Hematopoietic multipotent progenitor cell treated with erythropoietin and hydrocortisone succinate and interleukin-3 and kit ligand, for 15 days (in vitro differentiated cells): ENCODE measurements around the gene ESR2.
"Not testable (repeated sequence)": the region's sequence is repeated elsewhere in the genome, so short reads cannot be mapped to it uniquely, and the experiment has no call there.

Experiments
- DNase-seq: peaks from one replicate; pipeline ENCODE4 v3.0.0-alpha.2; 2015; ENCODE audit warnings: low spot score

ESR2 gene

DNA sequence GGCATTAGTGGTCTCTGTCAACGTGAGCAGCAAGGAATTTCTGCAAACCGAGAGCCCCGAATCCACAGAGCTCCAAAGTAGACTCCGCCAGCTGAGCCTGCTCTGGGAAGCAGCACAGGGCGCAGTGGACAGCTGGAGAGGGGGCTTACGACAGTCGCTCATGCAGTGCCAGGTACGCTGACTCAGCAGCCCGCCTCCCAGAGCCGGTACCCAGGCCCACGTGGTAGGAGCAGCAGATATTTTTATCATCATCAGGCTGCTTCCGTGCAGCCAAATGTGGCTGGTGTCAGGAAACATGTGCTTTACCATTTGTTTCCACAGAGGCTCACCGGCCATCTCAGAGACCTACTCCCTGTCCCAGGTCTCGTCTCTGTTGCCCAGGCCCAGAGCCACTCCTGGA is 73.7 kb downstream of the ESR2 start:
- no peak for DNase-seq

DNA sequence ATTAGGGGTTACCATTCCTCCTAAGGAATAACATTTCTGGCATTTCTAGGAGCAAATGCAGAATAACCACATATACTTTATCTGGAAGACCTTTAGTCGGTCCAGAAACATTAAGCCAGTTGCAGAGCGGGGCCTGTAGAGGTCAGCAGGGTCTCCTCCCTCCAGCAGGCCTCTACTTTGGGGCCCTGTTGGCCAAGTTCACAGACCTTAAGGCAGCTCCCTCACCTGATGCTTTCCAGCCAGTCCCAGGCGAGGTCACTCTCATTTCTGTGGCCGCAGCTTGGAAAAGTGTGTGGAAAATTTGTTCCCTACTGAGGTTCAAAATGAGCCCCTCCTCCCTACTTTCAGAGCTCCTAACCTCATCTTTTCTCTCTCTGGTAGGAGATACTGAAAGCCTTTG is 74.1 kb downstream of the ESR2 start:
- DNase-seq = no peak

DNA sequence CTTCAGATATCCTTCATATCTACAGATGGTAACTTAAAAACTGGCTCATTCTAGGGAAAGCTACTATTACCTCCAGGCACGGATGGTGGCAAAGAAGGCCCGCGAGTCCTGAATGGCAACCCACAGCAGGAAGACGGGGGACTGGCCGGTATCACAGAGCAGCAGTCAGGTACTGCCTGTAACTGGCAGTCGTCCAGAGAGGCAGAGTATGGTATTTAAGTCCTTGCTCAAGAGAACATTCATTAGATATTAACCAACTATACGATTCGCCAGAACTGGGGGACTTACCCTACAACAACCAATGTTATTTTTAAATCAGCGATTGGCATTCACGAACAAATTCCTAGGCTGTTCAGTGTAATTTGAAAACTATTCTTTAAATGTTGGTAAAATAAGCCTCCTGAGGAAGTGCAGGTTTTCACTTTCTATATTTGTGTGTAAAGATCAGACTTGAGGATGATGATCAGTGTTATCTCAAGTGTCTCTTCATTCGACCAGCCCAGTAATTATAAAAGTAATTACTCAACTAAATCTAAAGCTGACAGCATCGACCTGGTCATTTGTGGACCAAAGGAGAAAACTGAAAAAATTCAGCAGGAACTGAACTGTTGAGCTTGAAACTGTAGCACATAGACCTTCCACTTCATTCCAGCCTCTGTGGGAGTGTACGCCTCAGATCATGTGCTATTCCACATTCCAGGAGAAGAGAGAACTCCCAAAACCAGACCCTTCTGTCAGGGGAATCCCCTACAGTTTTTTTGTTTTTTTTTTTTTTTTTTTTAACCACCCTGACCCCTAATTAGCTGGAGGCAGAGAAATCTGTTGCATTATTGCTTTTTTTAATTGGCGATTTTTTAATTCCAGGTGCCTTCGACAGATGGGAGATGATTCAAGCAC is 75.6 kb downstream of the ESR2 start:
- DNase-seq = no peak

DNA sequence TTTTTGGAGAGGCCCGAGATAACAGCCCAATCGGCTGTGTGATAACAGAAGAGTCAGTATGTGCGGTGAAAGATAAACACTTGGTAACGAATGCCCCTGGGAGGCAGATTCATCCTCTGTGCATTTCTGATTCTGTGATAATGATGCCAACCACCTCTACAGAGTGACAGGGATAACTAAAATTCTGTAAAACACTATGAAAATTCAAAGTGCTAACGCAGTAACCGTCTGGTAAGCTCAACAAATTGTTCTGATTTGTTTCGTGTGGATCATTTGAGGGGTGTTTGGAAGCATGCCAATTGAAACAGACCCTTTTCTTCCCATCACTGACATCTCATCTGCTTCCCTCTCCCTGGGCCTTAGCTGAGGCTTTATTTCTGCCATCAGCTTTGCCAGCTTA is 76.3 kb downstream of the ESR2 start:
- no peak for DNase-seq

DNA sequence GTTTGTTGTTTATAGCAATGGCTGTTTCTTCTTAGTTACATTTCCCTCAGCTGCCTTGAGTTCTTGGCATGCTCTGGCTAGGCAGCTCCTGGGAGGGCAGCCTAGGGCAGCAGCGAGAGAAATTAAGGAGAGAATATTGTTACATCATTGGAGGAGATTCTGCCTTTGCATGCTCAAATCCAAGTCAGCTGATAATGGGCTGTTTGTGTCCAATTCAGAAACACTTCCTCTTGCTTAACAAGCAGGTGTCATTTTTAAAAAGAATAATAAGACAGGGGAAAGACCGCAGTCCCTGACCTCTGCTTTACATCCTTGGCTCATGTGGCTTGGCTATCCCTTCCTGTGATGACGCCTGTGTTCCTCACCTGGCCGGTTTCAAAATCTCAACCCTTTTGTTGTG is 76.9 kb downstream of the ESR2 start:
- DNase-seq = no peak

DNA sequence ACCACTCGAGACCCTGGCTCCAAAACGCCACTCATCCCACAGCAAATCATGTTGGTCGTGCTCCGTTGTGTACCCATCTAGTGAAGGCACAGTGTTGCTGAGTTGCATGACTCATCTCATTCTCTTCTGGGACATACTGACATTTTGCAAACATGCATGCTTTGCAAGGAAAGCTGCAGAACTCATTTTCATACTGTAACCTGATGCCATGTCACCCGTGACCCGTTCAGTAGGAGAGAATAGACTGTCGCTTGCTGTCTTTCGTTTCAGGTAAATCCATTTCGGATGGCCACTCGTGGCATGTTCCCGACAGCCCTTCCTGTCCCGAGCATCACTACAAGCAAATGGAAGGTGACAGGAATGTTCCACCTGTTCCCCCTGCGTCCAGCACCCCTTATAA is 78.2 kb downstream of the ESR2 start:
- DNase-seq = no peak

DNA sequence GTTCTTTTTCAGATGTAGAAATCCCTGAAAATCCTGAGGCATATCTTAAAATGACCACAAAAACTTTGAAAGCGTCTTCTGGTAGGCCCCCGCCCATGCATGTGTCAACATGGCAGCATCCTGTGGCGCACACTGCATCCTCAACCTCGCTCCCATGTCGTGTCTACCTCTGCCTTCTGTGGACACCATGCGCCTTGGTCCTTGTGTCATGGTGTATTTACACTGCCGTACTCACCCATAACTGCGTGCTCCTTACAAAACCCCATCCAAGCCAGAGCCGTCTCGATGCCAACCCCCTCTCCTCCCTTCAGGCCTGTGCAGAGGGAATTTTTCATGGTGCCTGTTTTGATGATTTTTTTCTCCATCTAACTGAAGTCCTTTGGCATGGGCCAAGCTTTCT is 78.9 kb downstream of the ESR2 start:
- DNase-seq = no peak

DNA sequence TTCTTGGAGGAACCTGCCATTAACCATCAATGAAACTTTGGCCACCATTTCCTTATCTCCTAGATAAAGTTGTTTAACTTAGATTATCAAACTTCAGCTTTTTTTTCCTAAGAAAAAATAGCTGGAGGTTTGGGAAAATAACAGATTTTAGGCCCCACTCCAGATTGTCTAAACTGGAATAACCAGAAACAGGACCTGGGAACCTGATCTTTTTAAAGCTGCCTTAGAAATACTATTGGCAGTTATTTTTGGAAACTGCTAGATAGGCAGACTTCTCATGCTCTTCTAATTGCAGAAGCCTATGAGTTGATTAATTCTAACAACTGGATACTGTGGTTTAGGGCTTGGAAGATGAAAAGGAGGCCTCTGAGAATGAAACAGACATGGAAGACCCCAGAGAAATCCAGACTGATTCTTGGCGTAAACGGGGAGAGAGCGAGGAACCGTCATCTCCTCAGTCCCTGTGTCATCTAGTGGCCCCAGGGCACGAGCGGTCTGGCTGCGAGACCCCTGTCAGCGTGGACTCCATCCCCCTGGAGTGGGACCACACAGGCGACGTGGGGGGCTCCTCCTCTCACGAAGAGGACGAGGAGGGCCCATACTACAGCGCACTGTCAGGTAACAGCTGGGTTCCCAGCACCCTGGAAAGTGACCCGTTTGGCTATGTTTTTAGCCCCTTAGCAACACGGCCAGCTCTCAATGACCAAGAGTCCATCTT is 80.2 kb downstream of the ESR2 start:
- no peak for DNase-seq

DNA sequence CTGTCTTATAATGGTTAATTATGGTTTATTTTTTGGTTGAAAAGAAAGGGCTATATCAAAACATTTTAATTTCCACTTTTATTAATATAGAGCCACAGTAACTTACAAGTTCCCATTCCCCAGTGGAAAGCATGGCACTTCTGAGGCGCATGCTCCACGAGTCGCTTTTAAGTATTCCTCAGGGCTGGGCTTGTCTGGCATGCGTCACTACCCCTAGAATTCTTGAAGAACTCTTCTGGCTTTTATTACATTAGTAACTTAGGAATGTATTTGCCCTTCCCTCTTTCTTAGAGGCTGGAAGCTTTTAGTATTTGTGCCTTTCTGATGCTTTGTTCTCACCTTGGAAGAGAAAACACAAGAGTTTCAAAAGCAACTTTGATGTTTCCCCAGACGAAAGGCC is 81.1 kb downstream of the ESR2 start:
- no peak for DNase-seq

DNA sequence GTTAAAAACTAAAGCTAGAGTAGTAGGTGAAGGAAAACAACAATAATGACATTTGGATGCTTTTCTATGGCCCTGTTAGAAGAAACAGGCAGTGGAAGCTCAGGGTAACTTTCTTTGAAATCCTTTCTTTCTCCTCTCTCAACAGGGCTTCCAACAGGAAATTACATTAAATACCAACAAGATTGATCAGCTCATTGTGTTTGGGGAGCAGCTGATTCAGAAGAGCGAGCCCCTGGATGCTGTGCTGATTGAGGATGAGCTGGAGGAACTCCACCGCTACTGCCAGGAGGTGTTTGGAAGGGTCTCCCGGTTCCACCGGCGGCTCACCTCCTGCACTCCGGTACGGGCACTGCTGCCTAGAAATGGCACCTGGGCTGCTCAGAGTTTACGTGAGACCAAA is 81.5 kb downstream of the ESR2 start:
- no peak for DNase-seq

DNA sequence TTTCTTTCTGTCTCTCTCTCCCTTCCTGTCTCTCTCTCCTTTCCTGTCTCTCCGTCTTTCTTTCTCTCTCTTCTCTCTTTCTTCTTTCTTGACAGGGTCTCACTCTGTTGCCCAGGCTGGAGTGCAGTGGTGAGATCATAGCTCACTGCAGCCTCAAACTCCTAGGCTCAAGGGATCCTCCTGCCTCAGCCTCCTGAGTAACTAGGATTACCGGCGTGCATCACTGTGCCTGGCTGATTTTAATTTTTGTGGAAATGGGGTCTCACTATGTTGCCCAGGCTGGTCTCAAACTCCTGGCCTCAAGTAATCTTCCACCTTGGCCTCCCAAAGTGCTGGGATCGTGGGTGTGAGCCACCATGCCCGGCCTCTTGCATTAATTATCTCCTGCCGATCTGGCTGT is 83.3 kb downstream of the ESR2 start:
- DNase-seq = not testable (repeated sequence)

DNA sequence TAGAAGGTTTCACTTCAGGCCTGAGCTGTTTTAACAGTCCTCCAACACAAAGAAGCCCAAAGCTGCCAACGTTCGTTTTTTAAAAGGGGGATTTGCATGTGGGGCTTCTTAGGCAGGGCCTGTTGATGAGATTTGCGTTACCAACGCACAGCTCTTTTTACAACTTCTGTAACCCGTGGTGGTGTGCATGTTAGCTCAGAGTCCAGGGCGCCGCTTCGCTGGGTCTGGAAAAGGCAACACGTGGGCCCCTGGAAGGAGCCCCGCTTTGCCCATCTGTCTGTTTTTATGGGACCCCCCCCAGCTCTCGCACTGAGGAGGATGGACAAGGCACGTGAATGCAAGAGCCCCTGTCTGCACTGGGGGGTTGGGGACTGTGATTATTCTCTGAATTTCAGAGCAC is 84.0 kb downstream of the ESR2 start:
- no peak for DNase-seq

DNA sequence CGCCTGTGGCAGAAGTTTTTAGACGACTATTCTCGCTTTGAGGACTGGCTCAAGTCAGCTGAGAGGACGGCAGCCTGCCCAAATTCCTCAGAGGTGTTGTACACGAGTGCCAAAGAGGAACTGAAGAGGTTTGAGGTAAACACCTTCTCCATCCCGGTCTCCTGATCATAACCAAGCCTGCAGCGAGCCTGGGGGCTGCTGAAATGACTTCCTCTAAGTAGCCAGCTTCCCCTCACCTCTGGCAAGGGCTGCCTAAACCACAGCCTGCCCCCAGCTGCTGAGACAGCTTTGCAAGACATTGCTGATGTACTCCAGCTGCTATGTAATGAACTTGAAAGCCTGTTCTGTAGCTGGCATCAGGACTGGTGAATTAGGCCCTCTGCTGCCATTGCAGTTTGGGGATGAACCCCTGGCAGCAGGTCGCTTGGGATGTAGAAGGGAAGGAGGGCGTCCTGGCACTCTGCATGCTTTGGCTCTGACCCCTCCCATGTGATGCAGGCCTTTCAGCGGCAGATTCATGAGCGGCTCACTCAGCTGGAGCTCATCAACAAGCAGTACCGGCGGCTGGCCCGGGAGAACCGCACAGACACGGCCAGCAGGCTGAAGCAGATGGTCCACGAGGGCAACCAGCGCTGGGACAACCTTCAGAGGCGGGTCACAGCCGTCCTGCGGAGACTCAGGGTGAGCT is 84.6 kb downstream of the ESR2 start:
- no peak for DNase-seq

DNA sequence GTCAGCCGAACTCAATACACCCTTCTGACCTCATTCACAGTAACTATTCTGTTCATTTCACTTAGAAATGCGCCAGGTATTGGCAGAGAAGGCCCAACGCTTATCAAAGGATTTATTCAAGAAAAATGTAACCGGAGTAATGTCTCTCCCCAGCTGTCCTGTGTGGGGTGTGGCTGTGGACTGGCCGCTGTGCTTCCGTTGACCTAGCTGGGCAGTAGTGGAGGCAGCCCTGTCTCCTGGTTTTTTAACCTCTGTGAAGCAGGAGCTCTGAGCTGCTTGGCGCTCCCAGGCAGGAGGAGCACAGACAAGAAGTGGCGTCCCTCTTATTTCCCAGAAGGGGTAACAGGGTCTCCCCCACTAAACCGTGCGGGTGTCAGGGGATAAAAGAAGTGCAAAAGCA is 85.2 kb downstream of the ESR2 start:
- DNase-seq = no peak

DNA sequence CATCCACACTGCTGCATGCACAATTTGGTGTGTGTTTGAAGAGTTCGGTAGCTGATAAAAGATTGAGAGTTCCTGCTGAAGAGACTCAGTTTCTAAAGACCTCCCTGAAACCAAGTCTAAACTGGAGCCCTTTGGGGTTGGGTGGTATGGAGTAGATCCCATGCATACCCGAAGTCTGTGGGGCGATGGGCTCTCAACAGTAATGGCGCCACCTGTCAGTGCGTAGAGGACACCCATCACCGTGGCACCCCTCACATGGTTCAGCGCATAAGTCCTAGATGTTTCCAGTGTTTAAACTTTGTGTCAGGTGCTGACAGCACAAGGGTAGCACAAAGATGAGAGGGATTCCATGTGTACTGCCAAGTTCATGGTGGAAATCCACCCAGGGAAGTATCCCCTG is 85.9 kb downstream of the ESR2 start:
- no peak for DNase-seq

DNA sequence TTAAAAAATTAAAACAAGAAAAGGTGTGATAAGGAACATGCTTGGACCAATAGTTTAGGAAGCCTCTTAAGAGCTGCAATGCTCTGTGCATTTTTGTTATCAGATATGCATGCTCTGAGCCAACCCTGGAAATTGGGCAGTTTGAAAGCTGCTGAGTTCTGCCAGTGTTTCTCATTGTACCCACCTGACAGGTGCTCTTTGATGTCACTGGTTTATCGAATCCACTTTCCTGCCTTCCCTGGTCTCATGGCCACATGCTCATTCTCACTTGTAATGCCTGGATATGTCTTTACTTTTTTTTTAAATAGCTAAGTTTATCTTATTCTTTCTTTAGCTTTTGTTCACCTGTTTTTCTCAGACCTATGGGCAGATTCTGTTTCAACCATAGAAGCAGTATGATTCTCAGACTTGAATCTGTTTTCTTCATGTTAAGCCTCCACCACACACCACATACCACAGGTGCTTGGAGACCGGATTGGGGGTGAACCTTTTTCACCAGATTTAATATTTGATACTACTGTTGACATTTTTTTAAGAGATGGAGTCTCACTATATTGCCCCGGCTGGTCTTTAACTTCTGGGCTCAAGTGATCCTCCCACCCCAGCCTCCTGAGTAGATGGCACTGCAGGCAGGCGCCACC is 90.7 kb downstream of the ESR2 start:
- no peak for DNase-seq

DNA sequence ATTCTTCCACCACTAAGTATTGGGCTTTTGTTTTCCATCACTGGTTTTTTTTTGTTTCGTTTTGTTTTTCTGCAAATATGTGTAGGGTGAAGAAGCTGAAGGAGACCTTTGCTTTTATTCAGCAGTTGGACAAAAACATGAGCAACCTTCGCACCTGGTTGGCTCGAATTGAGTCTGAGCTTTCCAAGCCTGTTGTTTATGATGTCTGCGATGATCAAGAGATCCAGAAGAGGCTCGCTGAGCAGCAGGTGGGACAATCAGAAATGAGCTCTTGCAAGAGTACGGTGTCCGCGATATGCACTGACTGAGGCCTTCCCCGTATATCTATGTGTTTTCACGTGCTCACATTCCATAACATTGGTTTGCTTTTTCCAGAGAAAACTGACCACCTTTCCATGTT is 91.5 kb downstream of the ESR2 start:
- no peak for DNase-seq

DNA sequence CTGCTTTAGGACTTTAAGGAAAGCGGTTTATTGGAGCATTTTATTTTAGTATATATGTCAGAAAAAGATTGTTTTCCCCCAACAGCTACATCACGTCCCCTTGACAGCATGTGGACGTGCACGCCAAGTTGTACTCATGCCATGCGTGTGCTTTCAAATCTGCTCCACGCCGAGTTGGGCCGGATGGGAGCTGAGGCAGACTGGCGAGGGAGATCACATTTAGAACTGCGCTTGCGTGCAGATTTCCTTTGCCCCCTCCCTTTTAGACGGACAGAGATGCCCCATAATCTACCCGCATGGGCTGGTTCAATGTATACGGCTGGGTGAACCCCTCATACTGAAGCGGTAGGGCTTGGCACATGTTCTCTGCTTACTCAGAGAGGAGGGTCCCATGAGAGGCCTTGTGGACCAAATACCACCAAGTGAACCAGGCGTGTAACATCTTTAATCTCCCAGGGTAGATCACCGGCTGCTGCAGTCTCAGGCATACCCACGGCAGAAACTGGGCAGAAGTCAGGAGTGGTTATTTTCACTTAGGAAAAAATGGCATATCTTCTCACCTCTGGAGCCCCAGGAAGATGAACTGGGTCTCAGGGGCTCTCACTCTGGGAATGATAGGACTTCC is 92.1 kb downstream of the ESR2 start:
- no peak for DNase-seq

DNA sequence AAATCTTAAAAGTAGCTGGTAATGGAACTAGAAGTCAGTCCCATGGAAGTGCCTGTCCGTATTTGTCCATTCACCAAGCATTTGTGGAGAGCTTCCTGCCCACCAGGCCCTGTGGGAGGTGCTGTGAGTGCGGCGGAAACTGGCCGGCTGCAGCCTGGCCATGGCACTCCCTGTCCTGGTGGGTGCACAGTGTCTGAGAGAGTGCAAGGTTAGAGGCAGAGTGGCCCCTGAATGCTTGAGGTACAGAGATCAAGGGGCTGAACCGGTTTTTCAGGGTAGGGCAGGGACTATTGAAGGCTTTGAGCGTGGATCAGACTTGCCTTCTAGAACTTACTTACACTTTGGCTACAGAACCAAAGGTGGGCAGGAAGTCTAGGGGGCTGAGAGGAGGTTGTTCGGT is 92.9 kb downstream of the ESR2 start:
- no peak for DNase-seq

DNA sequence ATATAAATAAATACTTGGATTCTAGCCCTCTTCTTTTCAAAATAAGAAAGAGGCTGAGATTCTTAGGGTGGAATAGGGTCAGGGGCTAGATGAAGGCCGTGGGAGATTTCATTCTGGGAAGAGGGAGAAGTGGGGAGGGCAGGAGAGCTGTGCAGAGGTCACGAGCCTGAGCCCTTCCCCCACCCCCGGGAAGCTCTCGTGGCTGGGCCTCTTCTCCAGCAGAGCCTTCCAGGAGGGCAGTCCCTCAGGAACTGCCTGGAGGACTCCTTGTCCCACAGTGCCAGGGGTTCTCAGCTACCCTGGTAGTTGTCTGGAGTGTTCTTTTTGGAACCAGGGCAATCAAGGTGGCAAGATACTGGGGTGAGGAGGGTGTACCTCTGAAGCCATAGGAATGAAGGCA is 94.0 kb downstream of the ESR2 start:
- DNase-seq = no peak

DNA sequence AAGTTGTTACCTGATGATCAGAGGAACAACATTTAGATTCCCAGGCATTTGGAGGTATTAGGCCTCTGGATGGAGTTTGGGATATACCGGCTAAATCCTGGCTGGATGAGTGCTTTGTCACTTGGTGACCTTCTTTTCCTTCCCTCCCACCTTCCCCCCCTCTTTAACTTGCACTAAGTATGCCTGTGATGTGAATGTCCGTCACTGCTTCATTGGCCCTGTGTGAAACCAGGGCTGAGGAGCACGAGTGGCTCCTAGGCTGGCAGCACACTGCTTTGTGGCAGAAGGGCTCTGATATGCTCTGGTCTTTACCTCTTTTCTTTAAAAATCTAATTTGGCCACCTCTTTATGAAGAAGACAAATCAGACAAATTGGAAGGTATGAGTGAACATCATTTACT is 95.7 kb downstream of the ESR2 start:
- no peak for DNase-seq

DNA sequence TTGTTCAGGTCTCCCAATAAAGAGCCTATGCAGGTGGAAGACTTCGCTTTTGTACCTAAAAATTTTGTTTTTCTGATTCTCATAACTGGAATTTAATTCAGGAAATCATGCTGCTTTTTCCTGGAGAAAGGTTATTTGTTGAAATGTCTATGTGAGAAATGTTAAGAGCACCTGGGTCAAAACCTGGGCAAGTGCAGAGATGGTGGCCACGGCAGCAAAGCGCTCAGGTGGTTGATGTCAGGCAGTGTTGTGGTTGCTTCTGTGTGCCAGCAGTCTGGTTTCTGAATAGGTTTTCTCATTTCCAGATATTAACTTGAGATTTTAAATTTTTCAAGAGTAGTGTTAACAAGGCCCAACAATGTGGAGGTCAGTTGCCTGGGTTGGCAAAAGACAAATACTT is 96.2 kb downstream of the ESR2 start:
- DNase-seq = no peak
